Measurements from ENCODE around the gene SCAF4. TPM values are rescaled to one million over a fixed set of nuclear protein-coding genes. Genes with fewer than 3 reads are reported as not detected.

The SCAF4 gene
- total RNA-seq, 2 experiments from 2014 or later = 25.9 to 87.3 TPM

DNA sequence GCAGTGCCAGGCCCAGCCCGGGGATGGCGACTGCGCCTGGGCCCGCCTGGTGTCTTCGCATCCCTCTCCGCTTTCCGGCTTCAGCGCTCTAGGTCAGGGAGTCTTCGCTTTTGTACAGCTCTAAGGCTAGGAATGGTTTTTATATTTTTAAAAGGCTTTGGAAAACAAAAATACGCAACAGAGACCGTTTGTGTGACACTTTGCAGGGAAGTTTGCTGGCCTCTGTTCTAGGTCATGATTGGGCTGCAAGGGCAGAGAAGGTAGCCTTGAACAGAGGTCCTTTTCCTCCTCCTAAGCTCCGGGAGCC lies 71.7 kb downstream of the SCAF4 start:
- H3K4me2 ChIP-seq (ENCODE audit: low read length) = peak overlapping the region; percentile 94
- no peak overlapping the region for H2AFZ ChIP-seq (ENCODE audit: low read length)
- no peaks in the 10 kb centered on the region for H3K9me2 ChIP-seq (ENCODE audit: insufficient read depth, low read length)
- H3K9me3 ChIP-seq (ENCODE audit: low read length) = no peaks in the 10 kb centered on the region; the same call in 1 of the 2 replicates
- peak; percentile 64 for DNase-seq (ENCODE audit: low spot score)
- TF ChIP-seq, protein P1, sequence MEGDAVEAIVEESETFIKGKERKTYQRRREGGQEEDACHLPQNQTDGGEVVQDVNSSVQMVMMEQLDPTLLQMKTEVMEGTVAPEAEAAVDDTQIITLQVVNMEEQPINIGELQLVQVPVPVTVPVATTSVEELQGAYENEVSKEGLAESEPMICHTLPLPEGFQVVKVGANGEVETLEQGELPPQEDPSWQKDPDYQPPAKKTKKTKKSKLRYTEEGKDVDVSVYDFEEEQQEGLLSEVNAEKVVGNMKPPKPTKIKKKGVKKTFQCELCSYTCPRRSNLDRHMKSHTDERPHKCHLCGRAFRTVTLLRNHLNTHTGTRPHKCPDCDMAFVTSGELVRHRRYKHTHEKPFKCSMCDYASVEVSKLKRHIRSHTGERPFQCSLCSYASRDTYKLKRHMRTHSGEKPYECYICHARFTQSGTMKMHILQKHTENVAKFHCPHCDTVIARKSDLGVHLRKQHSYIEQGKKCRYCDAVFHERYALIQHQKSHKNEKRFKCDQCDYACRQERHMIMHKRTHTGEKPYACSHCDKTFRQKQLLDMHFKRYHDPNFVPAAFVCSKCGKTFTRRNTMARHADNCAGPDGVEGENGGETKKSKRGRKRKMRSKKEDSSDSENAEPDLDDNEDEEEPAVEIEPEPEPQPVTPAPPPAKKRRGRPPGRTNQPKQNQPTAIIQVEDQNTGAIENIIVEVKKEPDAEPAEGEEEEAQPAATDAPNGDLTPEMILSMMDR (conservative IDR thresholded peaks at IDR 0.05; ENCODE audit: low read length) = no peak
- TF ChIP-seq EZH2phosphoT487 (IDR thresholded peaks at IDR 0.05; ENCODE audit: borderline replicate concordance, low read depth, low read length) = no peak
- peak overlapping the region; percentile 31 for H3K27ac ChIP-seq (ENCODE audit: low read depth, low read length, poor library complexity, severe bottlenecking)
- intact Hi-C loops (cut with micrococcal nuclease; ENCODE audit: unreplicated experiment) = no loop called here
- H3K79me2 ChIP-seq (ENCODE audit: insufficient read depth, low read depth, low read length) = peaks cover 50% of the 10 kb centered on the region
- POLR2A ChIA-PET = interaction anchor here (0.6 to 1.2 kb wide), 3 partner anchors 8 to 619 kb away, joined by 3 to 5 read pairs (median 4); partner anchors contain the start of gene MIS18A
- peaks cover 27% of the 10 kb centered on the region for H4K20me1 ChIP-seq (ENCODE audit: insufficient read depth, low read length)
- no TSS peak for BruUV-seq (replicated peaks)
- peaks cover 48% of the 10 kb centered on the region for H3K4me1 ChIP-seq (ENCODE audit: insufficient read depth, low read length, poor library complexity, severe bottlenecking)
- peak overlapping the region; percentile 89 for H3K4me3 ChIP-seq (ENCODE audit: low read depth, low read length, poor library complexity, severe bottlenecking)
- CTCF ChIA-PET (ENCODE audit: unreplicated experiment) = no interaction called here
- H3K36me3 ChIP-seq (ENCODE audit: insufficient read depth, low read length) = peaks cover 39% of the 10 kb centered on the region

DNA sequence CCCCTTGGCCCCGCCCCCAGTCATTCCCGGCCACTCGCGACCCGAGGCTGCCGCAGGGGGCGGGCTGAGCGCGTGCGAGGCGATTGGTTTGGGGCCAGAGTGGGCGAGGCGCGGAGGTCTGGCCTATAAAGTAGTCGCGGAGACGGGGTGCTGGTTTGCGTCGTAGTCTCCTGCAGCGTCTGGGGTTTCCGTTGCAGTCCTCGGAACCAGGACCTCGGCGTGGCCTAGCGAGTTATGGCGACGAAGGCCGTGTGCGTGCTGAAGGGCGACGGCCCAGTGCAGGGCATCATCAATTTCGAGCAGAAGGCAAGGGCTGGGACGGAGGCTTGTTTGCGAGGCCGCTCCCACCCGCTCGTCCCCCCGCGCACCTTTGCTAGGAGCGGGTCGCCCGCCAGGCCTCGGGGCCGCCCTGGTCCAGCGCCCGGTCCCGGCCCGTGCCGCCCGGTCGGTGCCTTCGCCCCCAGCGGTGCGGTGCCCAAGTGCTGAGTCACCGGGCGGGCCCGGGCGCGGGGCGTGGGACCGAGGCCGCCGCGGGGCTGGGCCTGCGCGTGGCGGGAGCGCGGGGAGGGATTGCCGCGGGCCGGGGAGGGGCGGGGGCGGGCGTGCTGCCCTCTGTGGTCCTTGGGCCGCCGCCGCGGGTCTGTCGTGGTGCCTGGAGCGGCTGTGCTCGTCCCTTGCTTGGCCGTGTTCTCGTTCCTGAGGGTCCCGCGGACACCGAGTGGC lies 72.2 kb downstream of the SCAF4 start, which contains the start of gene SOD1:
Gene SOD1 (plus strand): TSS at position 158 of the 723 bp plus-strand sequence. CDS start 77 bp downstream, at position 235.
- peak within 1 kb of the TSS; percentile 94 for H3K4me2 ChIP-seq (ENCODE audit: low read length)
- ChIA-PET CTCF (ENCODE audit: unreplicated experiment) (no interaction called here), POLR2A (interaction anchor here (0.8 to 1.2 kb wide), 2 partner anchors 9 to 98 kb away, joined by 3 to 4 read pairs; no protein-coding TSS in a partner anchor)
- DNase-seq (ENCODE audit: low spot score) = peak; percentile 96
- H3K27ac ChIP-seq (ENCODE audit: low read depth, low read length, poor library complexity, severe bottlenecking) = peak within 1 kb of the TSS; percentile 31
- peaks cover 44% of the 10 kb centered on the region for H3K4me1 ChIP-seq (ENCODE audit: insufficient read depth, low read length, poor library complexity, severe bottlenecking)
- TF ChIP-seq, protein P1 (conservative IDR thresholded peaks at IDR 0.05; ENCODE audit: low read length) = no peak
- TF ChIP-seq EZH2phosphoT487 (IDR thresholded peaks at IDR 0.05; ENCODE audit: borderline replicate concordance, low read depth, low read length) = no peak
- H3K9me3 ChIP-seq (ENCODE audit: low read length) = no peaks in the 10 kb centered on the region; the same call in 1 of the 2 replicates
- peaks cover 45% of the 10 kb centered on the region for H3K79me2 ChIP-seq (ENCODE audit: insufficient read depth, low read depth, low read length)
- peak within 1 kb of the TSS; percentile 89 for H3K4me3 ChIP-seq (ENCODE audit: low read depth, low read length, poor library complexity, severe bottlenecking)
- H2AFZ ChIP-seq (ENCODE audit: low read length) = peak within 1 kb of the TSS; percentile 80
- intact Hi-C loops (cut with micrococcal nuclease; ENCODE audit: unreplicated experiment) = loop anchor here (1.0 to 2.0 kb wide), 2 partner anchors 73 to 114 kb away; partner anchors contain the start of gene SCAF4
- no peaks in the 10 kb centered on the region for H3K9me2 ChIP-seq (ENCODE audit: insufficient read depth, low read length)
- H3K36me3 ChIP-seq (ENCODE audit: insufficient read depth, low read length) = peaks cover 34% of the 10 kb centered on the region
- H4K20me1 ChIP-seq (ENCODE audit: insufficient read depth, low read length) = peaks cover 27% of the 10 kb centered on the region
- BruUV-seq (replicated peaks) = no TSS peak

DNA sequence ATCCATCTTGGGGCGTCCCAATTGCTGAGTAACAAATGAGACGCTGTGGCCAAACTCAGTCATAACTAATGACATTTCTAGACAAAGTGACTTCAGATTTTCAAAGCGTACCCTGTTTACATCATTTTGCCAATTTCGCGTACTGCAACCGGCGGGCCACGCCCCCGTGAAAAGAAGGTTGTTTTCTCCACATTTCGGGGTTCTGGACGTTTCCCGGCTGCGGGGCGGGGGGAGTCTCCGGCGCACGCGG lies 72.7 kb downstream of the SCAF4 start:
- Histone ChIP-seq H3K4me2 (ENCODE audit: low read length) (peak overlapping the region; percentile 94), H3K27ac (ENCODE audit: low read depth, low read length, poor library complexity, severe bottlenecking) (peak overlapping the region; percentile 1), H3K4me3 (ENCODE audit: low read depth, low read length, poor library complexity, severe bottlenecking) (peak overlapping the region; percentile 89), H3K9me3 (ENCODE audit: low read length) (no peaks in the 10 kb centered on the region; the same call in 1 of the 2 replicates), H2AFZ (ENCODE audit: low read length) (peak overlapping the region; percentile 80), H3K4me1 (ENCODE audit: insufficient read depth, low read length, poor library complexity, severe bottlenecking) (peaks cover 39% of the 10 kb centered on the region), H4K20me1 (ENCODE audit: insufficient read depth, low read length) (peaks cover 27% of the 10 kb centered on the region), H3K36me3 (ENCODE audit: insufficient read depth, low read length) (peaks cover 30% of the 10 kb centered on the region), H3K9me2 (ENCODE audit: insufficient read depth, low read length) (no peaks in the 10 kb centered on the region), H3K79me2 (ENCODE audit: insufficient read depth, low read depth, low read length) (peaks cover 42% of the 10 kb centered on the region)
- POLR2A ChIA-PET = no interaction called here
- no peak for TF ChIP-seq EZH2phosphoT487 (IDR thresholded peaks at IDR 0.05; ENCODE audit: borderline replicate concordance, low read depth, low read length)
- TF ChIP-seq, protein P1 (conservative IDR thresholded peaks at IDR 0.05; ENCODE audit: low read length) = no peak
- intact Hi-C loops (cut with micrococcal nuclease; ENCODE audit: unreplicated experiment) = loop anchor here (1.0 to 2.0 kb wide), 2 partner anchors 74 to 114 kb away; partner anchors contain the start of gene SCAF4
- CTCF ChIA-PET (ENCODE audit: unreplicated experiment) = no interaction called here
- DNase-seq (ENCODE audit: low spot score) = no peak
- BruUV-seq (replicated peaks) = no TSS peak
